NCI-H2227 (cell line): ENCODE measurements around the gene ACAD9.
"Not testable (repeated sequence)": the region's sequence is repeated elsewhere in the genome, so short reads cannot be mapped to it uniquely, and the experiment has no call there.

Source experiments
- DNase-seq: peaks from one replicate; lab custom pipeline; 2025; ENCODE audit not compliant: unreplicated experiment; lab: John Stamatoyannopoulos, UW

The ACAD9 gene

DNA sequence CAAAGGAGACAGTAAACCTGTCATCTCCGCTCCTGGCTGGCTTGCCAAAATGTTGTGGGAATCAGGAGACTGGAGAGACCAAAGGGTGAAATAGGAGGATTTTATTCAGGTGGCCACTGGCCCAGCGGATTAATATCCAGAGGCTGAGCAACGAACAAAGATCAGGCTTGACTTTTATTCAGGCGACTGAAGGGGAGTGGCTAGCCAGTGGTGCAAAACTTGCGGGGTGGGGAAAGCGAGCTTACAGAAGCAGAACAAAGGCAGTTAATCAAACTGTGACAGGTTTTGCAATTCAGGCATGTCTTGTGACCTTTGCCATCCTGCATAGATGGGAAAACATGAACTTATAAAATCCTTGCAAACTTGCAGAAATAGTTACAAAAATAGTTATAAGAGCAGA lies 19.8 kb upstream of the ACAD9 start:
- peak; percentile 8 for DNase-seq

DNA sequence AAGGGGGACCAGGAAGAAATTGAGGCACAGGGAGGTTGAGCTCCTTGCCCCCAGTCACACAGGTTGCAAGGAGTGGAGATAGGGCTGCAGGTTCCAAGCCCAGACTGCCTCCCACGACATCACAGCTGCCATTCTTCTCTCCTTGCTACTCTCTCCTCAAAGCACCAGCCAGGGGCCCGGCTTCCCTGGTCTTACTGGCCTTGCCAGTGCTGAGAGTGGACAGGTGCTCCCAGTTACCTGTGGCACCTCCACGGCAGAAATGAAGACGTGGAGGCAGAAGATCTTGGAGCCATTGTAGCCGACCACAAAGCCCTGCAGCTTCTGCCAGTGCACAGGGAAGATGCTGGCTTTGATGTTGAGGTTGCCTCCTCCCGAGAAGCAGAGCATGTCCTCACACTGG lies 17.9 kb upstream of the ACAD9 start:
- no peak for DNase-seq

- DNase-seq: no peak
These were observed 15.9 kb upstream of the ACAD9 start for GRCh38 chr3:128863560-128863959.

DNA sequence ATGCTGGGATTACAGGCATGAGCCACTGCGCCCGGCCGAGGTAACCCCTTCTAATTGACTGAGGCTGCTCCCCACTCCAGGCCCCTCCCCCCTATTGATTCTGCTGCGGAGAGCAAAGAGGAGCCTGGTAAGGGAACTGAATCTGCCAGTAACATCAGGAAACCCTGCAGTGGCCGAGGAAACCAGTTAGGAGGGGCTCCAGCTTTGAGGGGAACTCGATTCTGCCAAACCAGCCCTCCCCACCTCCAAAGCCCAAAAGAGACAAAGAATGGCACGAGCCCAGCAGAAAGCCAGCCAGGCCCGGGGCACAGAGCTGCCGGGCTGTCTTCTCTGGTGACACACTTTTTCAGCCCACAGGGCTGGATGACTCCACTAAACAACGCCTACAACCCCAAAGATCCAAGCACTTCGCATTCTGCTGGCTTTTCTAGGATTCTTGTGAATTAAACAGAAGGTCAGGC lies 15.0 kb upstream of the ACAD9 start:
- DNase-seq: peak; percentile 19

DNA sequence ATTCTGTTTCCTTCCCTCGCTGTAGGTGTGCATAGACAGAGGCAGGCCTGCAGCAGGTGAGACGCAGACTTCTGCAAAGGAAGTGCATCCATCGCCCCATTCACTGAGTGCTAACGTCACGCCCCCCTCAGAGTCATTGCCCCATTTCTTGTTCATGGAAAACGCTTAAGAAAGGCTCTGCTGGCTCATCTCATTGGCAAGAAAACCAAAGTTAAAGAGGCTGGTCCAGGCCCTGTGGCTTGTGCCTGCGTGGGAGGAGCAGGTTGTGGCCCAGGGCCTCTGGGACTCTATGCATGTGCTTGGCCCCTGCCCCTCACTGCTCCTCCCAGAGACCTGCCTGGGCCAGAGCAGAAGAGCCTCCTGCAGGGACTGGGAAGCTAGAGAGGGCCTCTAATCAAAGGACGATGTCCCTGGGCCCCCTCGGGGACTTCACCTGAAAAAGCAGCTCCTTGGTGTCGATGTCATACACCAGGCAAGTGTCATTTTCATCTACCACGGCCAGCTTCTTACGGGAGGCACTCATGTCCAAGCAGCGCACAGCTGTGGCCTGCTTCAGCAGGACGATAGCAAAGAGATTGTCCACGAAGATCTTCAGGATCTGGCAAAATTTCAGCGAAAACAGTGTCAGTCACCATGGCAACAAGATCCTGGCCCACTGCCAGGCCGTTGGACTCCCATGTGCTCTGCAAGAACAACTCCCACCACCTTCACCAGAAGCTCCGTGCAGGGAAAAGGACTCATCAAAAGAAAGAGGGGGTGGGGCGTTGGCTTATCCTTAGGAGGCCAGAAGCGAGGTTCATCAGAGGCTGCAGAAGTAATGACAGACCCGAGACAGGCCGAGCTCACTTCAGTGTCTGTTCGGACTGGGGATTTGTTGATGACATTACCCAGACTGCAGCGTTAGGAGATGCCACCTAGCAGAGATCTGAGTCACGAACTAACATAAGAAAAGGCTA lies 14.3 kb upstream of the ACAD9 start:
- DNase-seq: peak; percentile 88

- DNase-seq: no peak
These were observed 12.0 kb upstream of the ACAD9 start for GRCh38 chr3:128867200-128868125.

- DNase-seq: no peak
These were observed 9.1 kb upstream of the ACAD9 start for GRCh38 chr3:128870347-128870746.

- no peak for DNase-seq
These were observed 7.1 kb upstream of the ACAD9 start for GRCh38 chr3:128872282-128872681.

DNA sequence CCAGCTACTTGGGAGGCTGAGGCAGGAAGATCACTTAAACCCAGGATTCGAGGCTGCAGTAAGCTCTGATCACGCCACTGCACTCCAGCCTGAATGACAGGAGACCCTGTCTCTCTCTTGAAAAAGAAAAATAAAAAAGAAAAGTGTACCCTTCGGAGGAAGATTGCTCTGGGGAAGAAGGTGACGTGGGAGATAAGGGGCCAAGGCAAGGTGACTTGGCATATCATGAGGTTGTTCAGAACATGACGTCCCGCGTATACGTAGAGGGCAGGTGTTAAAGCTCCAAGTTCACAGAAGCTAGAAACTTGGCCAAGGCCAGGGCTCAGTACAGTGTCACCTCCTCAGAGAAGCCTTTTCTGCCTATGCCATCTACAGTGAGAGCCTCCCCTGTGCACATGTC lies 6.7 kb upstream of the ACAD9 start:
- no peak for DNase-seq

GRCh38 chr3:128873244-128874022 lies 6.0 kb upstream of the ACAD9 start:
- peak; percentile 16 for DNase-seq

DNA sequence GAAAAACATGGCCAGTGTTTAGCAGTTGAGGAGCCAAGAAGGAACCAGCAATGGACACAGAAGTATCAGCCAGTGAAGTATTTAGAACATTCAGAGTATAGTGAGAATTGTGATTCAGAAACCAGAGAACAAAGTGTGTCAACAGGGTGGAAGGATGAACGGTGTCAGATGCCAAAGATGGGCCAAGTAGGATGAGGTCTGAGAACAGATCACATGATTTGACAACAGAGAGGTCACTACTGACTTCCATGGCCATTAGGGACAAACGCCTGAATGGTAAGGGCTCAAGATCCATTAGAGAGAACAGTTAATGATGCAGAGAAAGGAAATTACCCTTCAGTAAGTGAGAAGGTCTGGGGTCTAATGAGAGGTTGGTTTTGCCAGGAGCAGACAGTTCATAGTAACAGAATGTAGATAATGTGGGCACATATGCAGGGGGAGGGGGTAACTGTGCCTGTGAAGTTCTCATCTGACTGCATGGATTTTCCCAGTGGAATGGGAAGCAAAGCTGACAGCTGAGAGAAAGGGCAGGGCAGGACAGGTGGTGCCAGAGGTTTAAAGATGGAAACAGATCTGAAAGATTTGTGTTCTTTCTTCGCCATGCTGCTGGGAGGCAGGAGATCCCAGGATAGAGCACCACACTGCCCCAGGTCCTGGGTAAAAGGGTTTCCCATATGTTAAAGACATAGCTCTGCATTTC lies 4.8 kb upstream of the ACAD9 start:
- DNase-seq: no peak

GRCh38 chr3:128875556-128876120 lies 3.8 kb upstream of the ACAD9 start:
- peak; percentile 30 for DNase-seq

GRCh38 chr3:128878011-128878457 lies 1.4 kb upstream of the ACAD9 start:
- no peak for DNase-seq

- DNase-seq: peak; percentile 4
These were observed 780 bp upstream of the ACAD9 start for GRCh38 chr3:128878556-128879124.

DNA sequence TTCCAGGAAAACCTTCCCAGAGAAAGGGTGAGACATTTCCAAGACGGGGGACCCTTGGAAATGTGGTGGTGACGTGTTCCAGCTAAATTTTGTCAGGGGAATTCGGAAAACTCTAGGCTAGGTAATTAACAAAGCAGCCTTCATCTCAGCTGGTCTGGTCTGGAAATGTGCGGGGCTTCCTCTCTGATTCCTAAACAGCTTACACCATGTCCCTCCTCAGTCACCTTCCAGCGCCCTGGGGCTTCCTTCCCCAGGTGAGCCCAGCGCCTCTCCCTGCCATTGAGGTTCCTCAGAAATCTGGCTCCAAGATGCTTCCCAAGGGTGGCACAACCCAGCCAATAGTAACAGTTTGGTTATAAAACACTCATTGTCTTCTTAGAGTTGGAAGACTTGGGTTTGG lies 571 bp downstream of the ACAD9 start:
- DNase-seq: peak; percentile 23

GRCh38 chr3:128880455-128880854 lies 1.0 kb downstream of the ACAD9 start:
- not testable (repeated sequence) for DNase-seq

DNA sequence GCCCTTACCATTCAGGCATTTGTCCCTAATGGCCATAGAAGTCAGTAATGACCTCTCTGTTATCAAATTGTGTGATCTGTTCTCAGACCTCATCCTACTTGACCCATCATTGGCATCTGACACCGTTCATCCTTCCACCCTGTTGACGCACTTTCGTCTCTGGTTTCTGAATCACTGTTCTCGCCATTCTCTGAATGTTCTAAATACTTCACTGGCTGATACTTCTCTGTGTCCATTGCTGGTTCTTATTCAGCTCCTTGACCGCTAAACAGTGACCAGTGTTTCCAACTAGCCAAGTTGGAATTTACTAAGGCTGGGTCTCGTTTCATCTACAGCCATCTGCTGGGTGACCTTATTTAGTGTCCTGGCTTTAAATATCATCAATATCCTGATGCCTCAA lies 2.2 kb downstream of the ACAD9 start:
- DNase-seq: no peak

DNA sequence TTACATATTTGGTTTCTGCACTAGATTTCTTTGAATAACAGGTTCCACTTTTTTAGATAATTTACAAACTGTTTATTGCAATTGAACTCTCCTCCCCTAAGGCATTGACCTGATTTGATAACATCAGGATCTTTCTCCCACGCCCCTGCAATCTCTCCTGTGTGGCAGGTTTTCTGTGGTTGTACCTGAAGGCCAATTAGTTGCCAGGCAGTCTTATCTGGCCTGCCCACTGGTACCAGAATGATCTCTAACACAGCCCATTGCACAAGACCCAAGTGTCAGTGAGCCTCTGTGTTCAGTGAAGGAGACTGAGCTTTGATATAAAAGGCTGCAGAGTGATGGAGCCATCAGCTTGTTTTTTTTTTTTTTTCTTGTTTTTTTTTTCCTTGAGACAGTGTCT lies 3.3 kb downstream of the ACAD9 start:
- DNase-seq: no peak

DNA sequence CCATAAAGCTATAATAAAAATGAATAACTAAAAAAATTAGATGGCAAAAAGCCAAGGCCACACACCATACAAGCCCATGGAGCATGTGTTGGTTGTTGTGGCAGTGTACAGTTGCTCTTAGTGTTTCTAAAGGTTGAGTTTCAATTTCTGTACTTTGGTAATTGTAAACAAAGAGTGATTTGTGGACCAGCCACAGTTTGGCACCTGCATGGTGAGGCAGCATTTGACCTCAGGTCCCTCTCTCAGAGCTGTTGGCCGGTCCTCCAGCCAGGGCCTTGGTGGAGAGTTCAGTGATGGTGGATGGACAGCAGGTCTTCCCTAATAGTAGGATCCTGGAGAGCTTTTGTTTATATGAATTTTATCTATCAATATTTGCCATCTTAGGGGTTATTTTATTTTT lies 5.6 kb downstream of the ACAD9 start:
- no peak for DNase-seq
